ENCODE results near the gene TMEM168. TPM values are rescaled to one million over a fixed set of nuclear protein-coding genes. Genes with fewer than 3 reads are reported as not detected.

TMEM168 gene
- total RNA-seq, 2 donors from 2014 or later: 14.9 to 16.5 TPM

DNA sequence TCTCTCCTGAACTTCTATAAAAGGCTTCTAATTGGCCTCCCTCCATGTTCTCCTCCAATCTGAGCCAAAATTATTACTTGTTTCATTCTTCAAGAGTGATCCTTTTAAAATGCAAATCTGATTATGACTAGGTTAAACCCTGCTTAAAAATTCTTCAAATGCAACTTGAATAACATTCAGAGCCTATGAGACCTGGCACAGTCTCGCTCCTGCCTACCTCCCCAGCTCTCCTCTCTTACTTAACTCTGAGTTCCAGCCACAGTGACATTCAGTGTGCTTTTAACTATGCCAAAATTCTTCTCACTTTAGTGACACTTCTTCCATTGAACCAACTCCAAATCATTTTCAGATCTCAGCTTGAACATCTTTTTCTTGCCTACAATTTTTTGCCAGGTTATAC is 68.8 kb downstream of the TMEM168 start:
- H3K4me3 ChIP-seq (ENCODE audit: low read length): no peak overlapping the region
- no peak overlapping the region for H3K27ac ChIP-seq (ENCODE audit: low read depth, low read length)
- TF ChIP-seq, protein P1, sequence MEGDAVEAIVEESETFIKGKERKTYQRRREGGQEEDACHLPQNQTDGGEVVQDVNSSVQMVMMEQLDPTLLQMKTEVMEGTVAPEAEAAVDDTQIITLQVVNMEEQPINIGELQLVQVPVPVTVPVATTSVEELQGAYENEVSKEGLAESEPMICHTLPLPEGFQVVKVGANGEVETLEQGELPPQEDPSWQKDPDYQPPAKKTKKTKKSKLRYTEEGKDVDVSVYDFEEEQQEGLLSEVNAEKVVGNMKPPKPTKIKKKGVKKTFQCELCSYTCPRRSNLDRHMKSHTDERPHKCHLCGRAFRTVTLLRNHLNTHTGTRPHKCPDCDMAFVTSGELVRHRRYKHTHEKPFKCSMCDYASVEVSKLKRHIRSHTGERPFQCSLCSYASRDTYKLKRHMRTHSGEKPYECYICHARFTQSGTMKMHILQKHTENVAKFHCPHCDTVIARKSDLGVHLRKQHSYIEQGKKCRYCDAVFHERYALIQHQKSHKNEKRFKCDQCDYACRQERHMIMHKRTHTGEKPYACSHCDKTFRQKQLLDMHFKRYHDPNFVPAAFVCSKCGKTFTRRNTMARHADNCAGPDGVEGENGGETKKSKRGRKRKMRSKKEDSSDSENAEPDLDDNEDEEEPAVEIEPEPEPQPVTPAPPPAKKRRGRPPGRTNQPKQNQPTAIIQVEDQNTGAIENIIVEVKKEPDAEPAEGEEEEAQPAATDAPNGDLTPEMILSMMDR (conservative IDR thresholded peaks at IDR 0.05): no peak
- H3K9ac ChIP-seq (ENCODE audit: extremely low read depth, low read length, poor library complexity, severe bottlenecking): no peak overlapping the region
- peaks cover 4% of the 10 kb centered on the region for H3K9me3 Mint-ChIP-seq
- no peak for DNase-seq
- H3K9me3 ChIP-seq (ENCODE audit: control insufficient read depth, low read length): no peaks in the 10 kb centered on the region
- H3K36me3 ChIP-seq (ENCODE audit: control insufficient read depth, insufficient read depth, low read length): no peaks in the 10 kb centered on the region
- no peaks in the 10 kb centered on the region for H3K4me1 ChIP-seq (ENCODE audit: control insufficient read depth, insufficient read depth, low read length)
- no peaks in the 10 kb centered on the region for H3K27me3 Mint-ChIP-seq (ENCODE audit: insufficient read depth)
- H3K4me3 Mint-ChIP-seq: no peak overlapping the region
- WGBS, 2 experiments (ENCODE audit: insufficient coverage in 1 of 2, insufficient read length in 1 of 2): 88 to 100% methylated on average over 1 of the region's 1 CpG
- no peaks in the 10 kb centered on the region for H3K4me1 Mint-ChIP-seq
- H3K27me3 ChIP-seq (ENCODE audit: control insufficient read depth, insufficient read depth, low read length, poor library complexity, severe bottlenecking): no peaks in the 10 kb centered on the region
- H3K27ac Mint-ChIP-seq: no peak overlapping the region
- H3K36me3 Mint-ChIP-seq (ENCODE audit: low read depth): no peaks in the 10 kb centered on the region

DNA sequence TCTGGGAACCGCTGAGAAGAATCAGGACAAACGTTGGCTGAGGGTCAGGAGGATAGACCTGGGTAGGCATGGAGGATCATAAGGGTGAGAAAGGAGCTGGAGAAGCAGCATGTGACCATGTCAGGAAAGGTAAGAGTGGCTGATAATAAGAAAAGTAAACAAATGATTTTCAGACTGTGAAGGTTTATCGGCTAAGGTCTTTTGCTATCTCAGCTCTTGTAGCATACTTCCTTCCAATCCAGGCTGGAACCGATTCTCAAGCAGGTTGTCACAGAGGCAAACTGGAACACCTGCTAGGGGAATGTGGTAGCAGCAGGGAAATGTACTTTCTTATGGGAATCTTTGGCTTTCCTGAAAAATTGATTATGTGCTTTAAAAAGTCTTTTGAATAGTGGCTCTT is 74.7 kb downstream of the TMEM168 start:
- H3K27me3 Mint-ChIP-seq (ENCODE audit: insufficient read depth): no peaks in the 10 kb centered on the region
- H3K4me3 Mint-ChIP-seq: no peak overlapping the region
- H3K36me3 Mint-ChIP-seq (ENCODE audit: low read depth): no peaks in the 10 kb centered on the region
- TF ChIP-seq, protein P1 (conservative IDR thresholded peaks at IDR 0.05): no peak
- Histone ChIP-seq H3K36me3 (ENCODE audit: control insufficient read depth, insufficient read depth, low read length) (no peaks in the 10 kb centered on the region), H3K4me1 (ENCODE audit: control insufficient read depth, insufficient read depth, low read length) (peaks cover 4% of the 10 kb centered on the region), H3K9ac (ENCODE audit: extremely low read depth, low read length, poor library complexity, severe bottlenecking) (no peak overlapping the region), H3K27me3 (ENCODE audit: control insufficient read depth, insufficient read depth, low read length, poor library complexity, severe bottlenecking) (no peaks in the 10 kb centered on the region), H3K4me3 (ENCODE audit: low read length) (no peak overlapping the region), H3K27ac (ENCODE audit: low read depth, low read length) (no peak overlapping the region), H3K9me3 (ENCODE audit: control insufficient read depth, low read length) (no peaks in the 10 kb centered on the region)
- H3K4me1 Mint-ChIP-seq: peaks cover 5% of the 10 kb centered on the region
- no peak overlapping the region for H3K27ac Mint-ChIP-seq
- WGBS, 2 experiments (ENCODE audit: insufficient coverage in 1 of 2, insufficient read length in 1 of 2): 78 to 92% methylated on average over 3 to 4 of the region's 4 CpGs
- H3K9me3 Mint-ChIP-seq: peaks cover 4% of the 10 kb centered on the region
- DNase-seq: no peak

DNA sequence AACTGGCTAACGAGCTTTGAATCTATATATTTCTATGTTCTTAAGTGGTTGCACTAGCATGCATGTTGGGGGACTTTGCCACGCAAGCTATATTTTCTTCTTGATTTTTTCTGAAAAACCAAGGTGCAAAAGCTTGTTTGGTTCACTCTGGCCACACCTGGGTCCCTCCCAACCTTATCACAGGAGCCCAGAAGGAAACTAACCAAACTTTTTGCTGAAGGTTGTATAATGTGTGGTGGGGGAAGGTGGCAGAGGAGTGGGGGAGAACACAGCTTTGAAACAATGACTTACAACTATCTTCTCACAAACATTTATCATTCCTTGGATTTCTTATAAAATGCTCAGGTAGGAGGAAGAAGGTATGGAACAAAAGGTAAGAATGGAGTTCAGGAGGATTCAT is 75.3 kb downstream of the TMEM168 start:
- no peak overlapping the region for H3K4me3 ChIP-seq (ENCODE audit: low read length)
- Mint-ChIP-seq H3K27me3 (ENCODE audit: insufficient read depth) (no peaks in the 10 kb centered on the region), H3K4me1 (peaks cover 6% of the 10 kb centered on the region), H3K4me3 (no peak overlapping the region), H3K9me3 (peaks cover 4% of the 10 kb centered on the region), H3K27ac (no peak overlapping the region), H3K36me3 (ENCODE audit: low read depth) (no peaks in the 10 kb centered on the region)
- 95% methylated on average over 2 of the region's 2 CpGs for WGBS, 2 experiments (ENCODE audit: insufficient coverage in 1 of 2, insufficient read length in 1 of 2)
- no peak for DNase-seq
- no peaks in the 10 kb centered on the region for H3K27me3 ChIP-seq (ENCODE audit: control insufficient read depth, insufficient read depth, low read length, poor library complexity, severe bottlenecking)
- TF ChIP-seq, protein P1 (conservative IDR thresholded peaks at IDR 0.05): no peak
- H3K36me3 ChIP-seq (ENCODE audit: control insufficient read depth, insufficient read depth, low read length): no peaks in the 10 kb centered on the region
- H3K27ac ChIP-seq (ENCODE audit: low read depth, low read length): no peak overlapping the region
- no peaks in the 10 kb centered on the region for H3K9me3 ChIP-seq (ENCODE audit: control insufficient read depth, low read length)
- H3K9ac ChIP-seq (ENCODE audit: extremely low read depth, low read length, poor library complexity, severe bottlenecking): no peak overlapping the region
- peaks cover 4% of the 10 kb centered on the region for H3K4me1 ChIP-seq (ENCODE audit: control insufficient read depth, insufficient read depth, low read length)
